Esophagus squamous epithelium (tissue), 4 donors: ENCODE measurements around the gene AKR1C1.
"Not testable (repeated sequence)": the region's sequence is repeated elsewhere in the genome, so short reads cannot be mapped to it uniquely, and the experiment has no call there.

Experiments used
- POLR2A ChIP-seq, 4 donors: fragments of 450-650 bp; IDR thresholded peaks; one replicate each; pipeline ENCODE4 v1.6.1; 2017; ENCODE audit warnings: antibody characterized with exemption in 4 of 4, mild to moderate bottlenecking in 4 of 4, moderate library complexity in 3 of 4
- TF ChIP-seq, protein P1 (sequence below), 6 experiments: fragments of 450-650 bp in 4 of 6; fragments of 200-600 bp in 2 of 6; sonication (generic) in 2 of 6; IDR thresholded peaks; one replicate each; pipeline ENCODE4 v1.5.1; 2016 to 2019; ENCODE audit warnings: antibody characterized with exemption in 6 of 6, mild to moderate bottlenecking in 4 of 6, moderate library complexity in 4 of 6

GRCh38 chr10:4973294-4973693 is 10.1 kb downstream of the AKR1C1 start:
- TF ChIP-seq, protein P1, sequence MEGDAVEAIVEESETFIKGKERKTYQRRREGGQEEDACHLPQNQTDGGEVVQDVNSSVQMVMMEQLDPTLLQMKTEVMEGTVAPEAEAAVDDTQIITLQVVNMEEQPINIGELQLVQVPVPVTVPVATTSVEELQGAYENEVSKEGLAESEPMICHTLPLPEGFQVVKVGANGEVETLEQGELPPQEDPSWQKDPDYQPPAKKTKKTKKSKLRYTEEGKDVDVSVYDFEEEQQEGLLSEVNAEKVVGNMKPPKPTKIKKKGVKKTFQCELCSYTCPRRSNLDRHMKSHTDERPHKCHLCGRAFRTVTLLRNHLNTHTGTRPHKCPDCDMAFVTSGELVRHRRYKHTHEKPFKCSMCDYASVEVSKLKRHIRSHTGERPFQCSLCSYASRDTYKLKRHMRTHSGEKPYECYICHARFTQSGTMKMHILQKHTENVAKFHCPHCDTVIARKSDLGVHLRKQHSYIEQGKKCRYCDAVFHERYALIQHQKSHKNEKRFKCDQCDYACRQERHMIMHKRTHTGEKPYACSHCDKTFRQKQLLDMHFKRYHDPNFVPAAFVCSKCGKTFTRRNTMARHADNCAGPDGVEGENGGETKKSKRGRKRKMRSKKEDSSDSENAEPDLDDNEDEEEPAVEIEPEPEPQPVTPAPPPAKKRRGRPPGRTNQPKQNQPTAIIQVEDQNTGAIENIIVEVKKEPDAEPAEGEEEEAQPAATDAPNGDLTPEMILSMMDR (IDR thresholded peaks at IDR 0.05), result not testable (repeated sequence)
- not testable (repeated sequence) for TF ChIP-seq POLR2A (IDR thresholded peaks at IDR 0.05)
